Ammon's horn (tissue), 1 donor: ENCODE measurements around the gene TMEM100.
"Not testable (repeated sequence)": the region's sequence is repeated elsewhere in the genome, so short reads cannot be mapped to it uniquely, and the experiment has no call there.

Source experiments
- DNase-seq: peaks from one replicate; pipeline ENCODE4 v3.0.0-alpha.2; 2016; ENCODE audit warnings: low spot score

TMEM100 gene

GRCh38 chr17:55687037-55687436 is 35.6 kb downstream of the TMEM100 start:
- no peak for DNase-seq

GRCh38 chr17:55683550-55684315 is 38.9 kb downstream of the TMEM100 start:
- no peak for DNase-seq

- no peak for DNase-seq
Observed at GRCh38 chr17:55681342-55681700, 41.3 kb downstream of the TMEM100 start.

GRCh38 chr17:55680686-55681341 is 41.9 kb downstream of the TMEM100 start:
- DNase-seq = no peak

GRCh38 chr17:55677446-55677845 is 45.2 kb downstream of the TMEM100 start:
- no peak for DNase-seq

- DNase-seq = no peak
Observed at GRCh38 chr17:55676274-55676673, 46.4 kb downstream of the TMEM100 start.

GRCh38 chr17:55673743-55674506 is 48.7 kb downstream of the TMEM100 start:
- DNase-seq = no peak

GRCh38 chr17:55672585-55673501 is 49.8 kb downstream of the TMEM100 start:
- no peak for DNase-seq

- DNase-seq = not testable (repeated sequence)
Observed at GRCh38 chr17:55672010-55672409, 50.7 kb downstream of the TMEM100 start.
